PC-3 (cell line): ENCODE measurements around the gene YAP1.

Experiments used
- CTCF ChIP-seq: fragments of 300-600 bp; sonication (generic); conservative IDR thresholded peaks from 2 replicates; pipeline ENCODE4 v1.5.1; 2017; ENCODE audit warnings: antibody characterized with exemption, low read depth, mild to moderate bottlenecking, low read length
- EZH2 ChIP-seq: fragments of 300-600 bp; sonication (generic); IDR thresholded peaks from one replicate; pipeline ENCODE4 v1.6.1; 2017; ENCODE audit warnings: antibody characterized with exemption, mild to moderate bottlenecking, low read length; ENCODE audit not compliant: unreplicated experiment

- no peak for TF ChIP-seq CTCF
- no peak for TF ChIP-seq EZH2
Observed at GRCh38 chr11:102251423-102251822, 141.2 kb downstream of the YAP1 start.
